Prostate gland (tissue), 2 donors: ENCODE results near the gene PTCD1.
"Not testable (repeated sequence)": the region's sequence is repeated elsewhere in the genome, so short reads cannot be mapped to it uniquely, and the experiment has no call there.

Experiments used
- POLR2A ChIP-seq: fragments of 450-650 bp; IDR thresholded peaks from one replicate; pipeline ENCODE4 v1.6.1; 2016; ENCODE audit warnings: antibody characterized with exemption, mild to moderate bottlenecking
- POLR2AphosphoS5 ChIP-seq: sonication (generic); formaldehyde crosslinking; IDR thresholded peaks from one replicate; pipeline ENCODE4 v1.6.1; 2017; ENCODE audit warnings: antibody characterized with exemption
- TF ChIP-seq, protein P1 (sequence below), 4 experiments: fragments of 200-600 bp in 2 of 4; fragments of 450-650 bp in 2 of 4; sonication (generic) in 2 of 4; IDR thresholded peaks; 1 replicate in 3 of 4; 2 replicates in 1 of 4; pipeline ENCODE4 v1.5.1; 2016 to 2019; ENCODE audit warnings: antibody characterized with exemption in 4 of 4, mild to moderate bottlenecking in 2 of 4, moderate library complexity in 2 of 4

DNA sequence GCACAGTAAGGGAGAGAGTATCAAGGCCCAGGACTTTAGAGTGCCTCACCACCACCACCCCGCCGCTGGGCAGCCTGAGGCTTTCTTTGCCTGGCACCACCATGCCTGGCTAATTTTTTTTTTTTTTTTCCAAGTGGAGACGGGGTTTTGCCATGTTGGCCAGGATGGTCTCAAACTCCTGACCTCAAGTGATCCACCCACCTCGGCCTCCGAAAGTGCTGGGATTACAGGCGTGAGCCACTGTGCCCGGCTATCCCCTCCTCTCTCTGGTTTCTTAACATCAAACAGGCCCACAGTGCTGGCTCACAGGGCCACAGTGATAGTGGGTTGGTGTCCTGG lies 58.9 kb downstream of the PTCD1 start:
- TF ChIP-seq, protein P1, sequence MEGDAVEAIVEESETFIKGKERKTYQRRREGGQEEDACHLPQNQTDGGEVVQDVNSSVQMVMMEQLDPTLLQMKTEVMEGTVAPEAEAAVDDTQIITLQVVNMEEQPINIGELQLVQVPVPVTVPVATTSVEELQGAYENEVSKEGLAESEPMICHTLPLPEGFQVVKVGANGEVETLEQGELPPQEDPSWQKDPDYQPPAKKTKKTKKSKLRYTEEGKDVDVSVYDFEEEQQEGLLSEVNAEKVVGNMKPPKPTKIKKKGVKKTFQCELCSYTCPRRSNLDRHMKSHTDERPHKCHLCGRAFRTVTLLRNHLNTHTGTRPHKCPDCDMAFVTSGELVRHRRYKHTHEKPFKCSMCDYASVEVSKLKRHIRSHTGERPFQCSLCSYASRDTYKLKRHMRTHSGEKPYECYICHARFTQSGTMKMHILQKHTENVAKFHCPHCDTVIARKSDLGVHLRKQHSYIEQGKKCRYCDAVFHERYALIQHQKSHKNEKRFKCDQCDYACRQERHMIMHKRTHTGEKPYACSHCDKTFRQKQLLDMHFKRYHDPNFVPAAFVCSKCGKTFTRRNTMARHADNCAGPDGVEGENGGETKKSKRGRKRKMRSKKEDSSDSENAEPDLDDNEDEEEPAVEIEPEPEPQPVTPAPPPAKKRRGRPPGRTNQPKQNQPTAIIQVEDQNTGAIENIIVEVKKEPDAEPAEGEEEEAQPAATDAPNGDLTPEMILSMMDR (IDR thresholded peaks at IDR 0.05) = not testable (repeated sequence)
- TF ChIP-seq POLR2A, POLR2AphosphoS5: not testable (repeated sequence)
